Measurements from ENCODE around the gene FARP1. TPM values are rescaled to one million over a fixed set of nuclear protein-coding genes. Genes with fewer than 3 reads are reported as not detected.
A peak's percentile ranks its signal among the peaks of the same experiment; 100 is the strongest.

FARP1 gene
- total RNA-seq, 6 experiments from 2014 or later = 44.9 to 104 (median 80.0) TPM

- Histone ChIP-seq H3K27me3 (no peaks in the 10 kb centered on the region), H3K9me3 (no peaks in the 10 kb centered on the region), H3K27ac (no peak overlapping the region), H3K4me1 (no peaks in the 10 kb centered on the region), H3K36me3 (peaks cover 0 to 66% (median 12%) of the 10 kb centered on the region in 4 donors), H3K4me3 (no peak overlapping the region)
- TF ChIP-seq POLR2A (IDR thresholded peaks at IDR 0.05) = no peak
- TF ChIP-seq, protein P1, sequence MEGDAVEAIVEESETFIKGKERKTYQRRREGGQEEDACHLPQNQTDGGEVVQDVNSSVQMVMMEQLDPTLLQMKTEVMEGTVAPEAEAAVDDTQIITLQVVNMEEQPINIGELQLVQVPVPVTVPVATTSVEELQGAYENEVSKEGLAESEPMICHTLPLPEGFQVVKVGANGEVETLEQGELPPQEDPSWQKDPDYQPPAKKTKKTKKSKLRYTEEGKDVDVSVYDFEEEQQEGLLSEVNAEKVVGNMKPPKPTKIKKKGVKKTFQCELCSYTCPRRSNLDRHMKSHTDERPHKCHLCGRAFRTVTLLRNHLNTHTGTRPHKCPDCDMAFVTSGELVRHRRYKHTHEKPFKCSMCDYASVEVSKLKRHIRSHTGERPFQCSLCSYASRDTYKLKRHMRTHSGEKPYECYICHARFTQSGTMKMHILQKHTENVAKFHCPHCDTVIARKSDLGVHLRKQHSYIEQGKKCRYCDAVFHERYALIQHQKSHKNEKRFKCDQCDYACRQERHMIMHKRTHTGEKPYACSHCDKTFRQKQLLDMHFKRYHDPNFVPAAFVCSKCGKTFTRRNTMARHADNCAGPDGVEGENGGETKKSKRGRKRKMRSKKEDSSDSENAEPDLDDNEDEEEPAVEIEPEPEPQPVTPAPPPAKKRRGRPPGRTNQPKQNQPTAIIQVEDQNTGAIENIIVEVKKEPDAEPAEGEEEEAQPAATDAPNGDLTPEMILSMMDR (IDR thresholded peaks at IDR 0.05) = no peak
- ATAC-seq = no peak
- no peak for DNase-seq
- 83% methylated on average over 8 of the region's 8 CpGs for WGBS (ENCODE audit: insufficient coverage, low coverage, low lambda C conversion rate, missing lambda C conversion rate)
- intact Hi-C loops (cut with DNase I) = no loop called here
Observed at GRCh38 chr13:98386637-98387036, 243.7 kb downstream of the FARP1 start.

GRCh38 chr13:98389319-98389718, 246.4 kb downstream of the FARP1 start:
- no peaks in the 10 kb centered on the region for H3K4me1 ChIP-seq
- no peaks in the 10 kb centered on the region for H3K27me3 ChIP-seq
- 61% methylated on average over 9 of the region's 9 CpGs for WGBS (ENCODE audit: insufficient coverage, low coverage, low lambda C conversion rate, missing lambda C conversion rate)
- intact Hi-C loops (cut with DNase I) = no loop called here
- TF ChIP-seq POLR2A (IDR thresholded peaks at IDR 0.05) = no peak
- TF ChIP-seq, protein P1 (IDR thresholded peaks at IDR 0.05) = no peak
- no peak overlapping the region for H3K4me3 ChIP-seq
- peak; percentile 32 to 70 (median 51) for ATAC-seq
- DNase-seq = no peak
- H3K36me3 ChIP-seq = peaks cover 0 to 73% (median 16%) of the 10 kb centered on the region in 4 donors
- H3K9me3 ChIP-seq = no peaks in the 10 kb centered on the region
- no peak overlapping the region for H3K27ac ChIP-seq

DNA sequence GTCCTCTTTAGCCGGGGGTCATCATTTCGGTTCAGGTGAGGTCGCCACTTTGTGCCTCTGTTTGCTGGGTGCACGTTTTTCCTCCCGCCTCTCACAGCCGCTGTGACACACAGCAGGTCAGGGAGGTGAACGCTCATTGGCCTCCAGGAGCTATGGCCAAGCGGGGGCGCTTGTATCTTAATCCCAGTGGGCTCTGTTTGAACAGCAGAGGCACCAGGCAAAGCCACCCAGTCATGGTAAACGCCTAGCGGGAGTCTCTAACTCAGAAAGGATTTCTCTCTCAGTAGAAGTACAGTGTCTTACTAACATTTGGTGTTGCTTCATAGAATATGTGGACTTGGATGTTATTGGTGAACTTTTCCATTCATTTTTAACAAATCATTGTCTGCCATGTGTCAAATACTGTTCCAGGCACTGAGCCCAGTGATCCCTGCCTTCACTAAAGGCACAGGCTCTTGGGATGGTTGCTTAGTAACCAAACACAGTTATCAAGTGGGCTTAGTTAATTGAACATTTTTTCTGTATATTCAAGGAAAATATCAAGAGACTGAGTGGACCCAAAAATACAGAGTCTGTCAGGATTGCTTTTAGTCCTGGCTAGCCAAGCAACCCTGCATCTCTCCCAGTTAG, 247.3 kb downstream of the FARP1 start:
- peak in 1 of 4 donors; percentile 48 for ATAC-seq
- no peak overlapping the region for H3K27ac ChIP-seq

DNA sequence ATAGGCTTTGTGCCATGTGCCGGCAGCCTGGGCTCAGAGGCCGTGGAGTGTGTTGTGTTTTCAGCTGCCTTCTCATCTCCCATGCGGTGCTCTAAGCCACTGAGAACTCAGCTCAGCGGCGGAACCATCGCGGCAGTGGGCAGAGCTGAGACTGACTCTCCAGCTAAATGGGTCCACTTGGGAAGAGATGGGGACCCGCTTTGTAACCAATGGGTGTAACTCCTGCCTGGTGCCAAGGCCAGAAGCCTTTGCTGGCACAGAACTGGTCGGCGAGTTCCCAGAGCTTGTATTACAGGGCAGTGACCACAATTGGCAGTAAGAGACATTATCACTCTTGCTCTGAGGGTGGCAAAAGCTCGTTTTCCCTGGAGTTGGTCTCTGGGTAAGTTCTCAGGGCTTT, 251.0 kb downstream of the FARP1 start:
- intact Hi-C loops (cut with DNase I) = no loop called here
- 88% methylated on average over 5 of the region's 11 CpGs for WGBS (ENCODE audit: insufficient coverage, low coverage, low lambda C conversion rate, missing lambda C conversion rate)
- ATAC-seq = peak in 1 of 4 donors; percentile 54

More for the DNA sequence above, 247.3 kb downstream of the FARP1 start:
- WGBS (ENCODE audit: insufficient coverage, low coverage, low lambda C conversion rate, missing lambda C conversion rate) = 80% methylated on average over 5 of the region's 11 CpGs
- DNase-seq = no peak
- H3K27me3 ChIP-seq = no peaks in the 10 kb centered on the region
- H3K4me3 ChIP-seq = no peak overlapping the region
- intact Hi-C loops (cut with DNase I) = no loop called here
- no peaks in the 10 kb centered on the region for H3K9me3 ChIP-seq
- peaks cover 0 to 65% (median 20%) of the 10 kb centered on the region in 4 donors for H3K36me3 ChIP-seq
- TF ChIP-seq, protein P1 (IDR thresholded peaks at IDR 0.05) = no peak
- no peak for TF ChIP-seq POLR2A (IDR thresholded peaks at IDR 0.05)
- H3K4me1 ChIP-seq = no peaks in the 10 kb centered on the region

More for the DNA sequence above, 251.0 kb downstream of the FARP1 start:
- H3K27ac ChIP-seq = no peak overlapping the region
- no peak for TF ChIP-seq POLR2A (IDR thresholded peaks at IDR 0.05)
- TF ChIP-seq, protein P1 (IDR thresholded peaks at IDR 0.05) = no peak
- no peak for DNase-seq
- peaks cover 0 to 52% (median 20%) of the 10 kb centered on the region in 4 donors for H3K36me3 ChIP-seq
- no peaks in the 10 kb centered on the region for H3K4me1 ChIP-seq
- no peaks in the 10 kb centered on the region for H3K27me3 ChIP-seq
- no peaks in the 10 kb centered on the region for H3K9me3 ChIP-seq
- H3K4me3 ChIP-seq = no peak overlapping the region
